Activated CD4-positive, CD25-positive, alpha-beta regulatory T cell treated with anti-CD3 and anti-CD28 coated beads, Interleukin-2, amount 50 U/mL, for 16 hours (primary cell): ENCODE data around the gene METTL23.
"Not testable (repeated sequence)": the region's sequence is repeated elsewhere in the genome, so short reads cannot be mapped to it uniquely, and the experiment has no call there.

ENCODE experiments used
- DNase-seq: peaks from one replicate; pipeline ENCODE4 v3.0.0-alpha.2; 2020; ENCODE audit warnings: low read depth, low spot score

Gene METTL23

GRCh38 chr17:76695059-76695831 is 31.4 kb upstream of the METTL23 start:
- no peak for DNase-seq

- no peak for DNase-seq
Measured at GRCh38 chr17:76696763-76697701, 29.6 kb upstream of the METTL23 start.

- DNase-seq = no peak
Measured at GRCh38 chr17:76697702-76698465, 28.8 kb upstream of the METTL23 start.

- not testable (repeated sequence) for DNase-seq
Measured at GRCh38 chr17:76698466-76698977, 28.1 kb upstream of the METTL23 start.

- no peak for DNase-seq
Measured at GRCh38 chr17:76700270-76700616, 26.4 kb upstream of the METTL23 start.

- DNase-seq = no peak
Measured at GRCh38 chr17:76700617-76701470, 25.8 kb upstream of the METTL23 start.

- no peak for DNase-seq
Measured at GRCh38 chr17:76701471-76701967, 25.1 kb upstream of the METTL23 start.

- no peak for DNase-seq
Measured at GRCh38 chr17:76702076-76702475, 24.6 kb upstream of the METTL23 start.

- no peak for DNase-seq
Measured at GRCh38 chr17:76702941-76703637, 23.6 kb upstream of the METTL23 start.

- DNase-seq = no peak
Measured at GRCh38 chr17:76704805-76705204, 21.8 kb upstream of the METTL23 start.

- no peak for DNase-seq
Measured at GRCh38 chr17:76706817-76707216, 19.8 kb upstream of the METTL23 start.

- DNase-seq = no peak
Measured at GRCh38 chr17:76707985-76708807, 18.4 kb upstream of the METTL23 start.

GRCh38 chr17:76709077-76709950 is 17.3 kb upstream of the METTL23 start:
- DNase-seq = no peak

- not testable (repeated sequence) for DNase-seq
Measured at GRCh38 chr17:76709951-76710862, 16.4 kb upstream of the METTL23 start.

GRCh38 chr17:76710863-76711611 is 15.6 kb upstream of the METTL23 start, which contains the start of gene MXRA7:
MXRA7 (minus strand) TSS chr17:76710965; CDS start chr17:76710946, 19 bp downstream.
- DNase-seq = no peak

GRCh38 chr17:76712321-76712720 is 14.3 kb upstream of the METTL23 start:
- DNase-seq = not testable (repeated sequence)
